OCI-LY1 (cell line): ENCODE results near the gene RIPK4.

Source experiments
- EZH2 ChIP-seq: fragments of 200-600 bp; sonication (generic), shearing (Covaris generic); IDR thresholded peaks from 2 replicates; pipeline ENCODE4 v1.8.0; 2017; ENCODE audit warnings: borderline replicate concordance, mixed run types, mild to moderate bottlenecking, antibody characterized with exemption, low read length, moderate library complexity, mixed read lengths
- TF ChIP-seq, protein P1 (sequence below): fragments of 200-600 bp; sonication (generic), shearing (Covaris generic); IDR thresholded peaks from 2 replicates; pipeline ENCODE4 v1.5.1; 2017; ENCODE audit warnings: mild to moderate bottlenecking, antibody characterized with exemption, low read length, moderate library complexity, mixed read lengths

DNA sequence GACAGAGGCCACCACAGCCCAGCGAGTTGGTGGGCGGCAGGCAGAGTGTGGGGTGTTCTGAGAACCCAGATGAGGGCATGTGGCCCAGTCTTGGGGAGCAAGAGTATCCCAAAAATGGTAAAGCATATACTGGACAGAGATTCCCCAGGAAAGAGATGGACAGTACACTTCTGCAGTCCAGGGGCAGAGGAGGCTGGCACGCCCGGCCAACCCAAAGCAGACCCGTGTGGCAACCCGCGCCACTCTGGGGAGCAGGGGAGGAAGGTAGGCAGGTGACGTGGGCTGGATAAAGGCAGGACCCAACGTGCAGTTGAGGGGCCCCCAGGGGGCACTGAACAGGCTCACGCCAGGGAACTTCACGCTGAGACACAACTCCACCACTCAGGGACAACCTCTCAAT lies 46.4 kb upstream of the RIPK4 start:
- TF ChIP-seq, protein P1, sequence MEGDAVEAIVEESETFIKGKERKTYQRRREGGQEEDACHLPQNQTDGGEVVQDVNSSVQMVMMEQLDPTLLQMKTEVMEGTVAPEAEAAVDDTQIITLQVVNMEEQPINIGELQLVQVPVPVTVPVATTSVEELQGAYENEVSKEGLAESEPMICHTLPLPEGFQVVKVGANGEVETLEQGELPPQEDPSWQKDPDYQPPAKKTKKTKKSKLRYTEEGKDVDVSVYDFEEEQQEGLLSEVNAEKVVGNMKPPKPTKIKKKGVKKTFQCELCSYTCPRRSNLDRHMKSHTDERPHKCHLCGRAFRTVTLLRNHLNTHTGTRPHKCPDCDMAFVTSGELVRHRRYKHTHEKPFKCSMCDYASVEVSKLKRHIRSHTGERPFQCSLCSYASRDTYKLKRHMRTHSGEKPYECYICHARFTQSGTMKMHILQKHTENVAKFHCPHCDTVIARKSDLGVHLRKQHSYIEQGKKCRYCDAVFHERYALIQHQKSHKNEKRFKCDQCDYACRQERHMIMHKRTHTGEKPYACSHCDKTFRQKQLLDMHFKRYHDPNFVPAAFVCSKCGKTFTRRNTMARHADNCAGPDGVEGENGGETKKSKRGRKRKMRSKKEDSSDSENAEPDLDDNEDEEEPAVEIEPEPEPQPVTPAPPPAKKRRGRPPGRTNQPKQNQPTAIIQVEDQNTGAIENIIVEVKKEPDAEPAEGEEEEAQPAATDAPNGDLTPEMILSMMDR: no peak
- TF ChIP-seq EZH2: no peak
